Fibroblast of pulmonary artery (primary cell): ENCODE results near the gene CDKN1A.
"Not testable (repeated sequence)": the region's sequence is repeated elsewhere in the genome, so short reads cannot be mapped to it uniquely, and the experiment has no call there.

Source experiments
- DNase-seq: peaks from one replicate; pipeline ENCODE4 v3.0.0-alpha.2; 2010; ENCODE audit warnings: low read depth
- H3K4me3 ChIP-seq: replicated peaks from 2 replicates; pipeline ENCODE4 v1.5.1; 2011; ENCODE audit warnings: low read depth, mild to moderate bottlenecking, control low read depth, low read length, moderate library complexity
- TF ChIP-seq, protein P1 (sequence below): IDR thresholded peaks from 2 replicates; pipeline ENCODE4 v1.5.1; 2011; ENCODE audit warnings: mild to moderate bottlenecking, control low read depth, low read length, inconsistent platforms; ENCODE audit errors: missing control alignments

Gene CDKN1A

DNA sequence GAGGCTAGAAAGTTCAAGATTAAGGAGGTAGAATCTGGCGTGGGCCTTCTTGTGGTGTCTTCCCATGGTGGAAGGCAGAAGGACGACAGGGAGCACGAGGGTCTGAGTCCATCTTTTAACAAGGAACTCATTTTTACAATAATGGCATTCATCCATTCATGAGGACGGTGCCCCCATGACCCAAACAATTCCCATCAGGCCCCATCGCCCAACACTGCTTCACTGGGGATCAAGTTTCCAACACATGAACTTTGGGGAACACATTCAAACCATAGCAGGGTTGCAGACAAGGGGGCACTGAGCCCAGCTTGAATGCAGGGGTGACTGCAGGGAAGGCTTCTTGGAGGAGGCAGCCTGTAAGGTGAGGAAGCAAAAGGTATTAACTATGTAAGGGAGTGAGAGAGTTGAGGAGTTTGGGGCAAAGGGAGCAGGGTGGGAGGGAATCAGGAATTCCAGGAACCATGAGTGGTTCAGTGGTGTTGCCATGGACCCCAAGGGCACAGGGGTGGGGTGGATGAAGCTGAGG, 24.6 kb downstream of the CDKN1A start:
- no peak overlapping the region for H3K4me3 ChIP-seq
- TF ChIP-seq, protein P1, sequence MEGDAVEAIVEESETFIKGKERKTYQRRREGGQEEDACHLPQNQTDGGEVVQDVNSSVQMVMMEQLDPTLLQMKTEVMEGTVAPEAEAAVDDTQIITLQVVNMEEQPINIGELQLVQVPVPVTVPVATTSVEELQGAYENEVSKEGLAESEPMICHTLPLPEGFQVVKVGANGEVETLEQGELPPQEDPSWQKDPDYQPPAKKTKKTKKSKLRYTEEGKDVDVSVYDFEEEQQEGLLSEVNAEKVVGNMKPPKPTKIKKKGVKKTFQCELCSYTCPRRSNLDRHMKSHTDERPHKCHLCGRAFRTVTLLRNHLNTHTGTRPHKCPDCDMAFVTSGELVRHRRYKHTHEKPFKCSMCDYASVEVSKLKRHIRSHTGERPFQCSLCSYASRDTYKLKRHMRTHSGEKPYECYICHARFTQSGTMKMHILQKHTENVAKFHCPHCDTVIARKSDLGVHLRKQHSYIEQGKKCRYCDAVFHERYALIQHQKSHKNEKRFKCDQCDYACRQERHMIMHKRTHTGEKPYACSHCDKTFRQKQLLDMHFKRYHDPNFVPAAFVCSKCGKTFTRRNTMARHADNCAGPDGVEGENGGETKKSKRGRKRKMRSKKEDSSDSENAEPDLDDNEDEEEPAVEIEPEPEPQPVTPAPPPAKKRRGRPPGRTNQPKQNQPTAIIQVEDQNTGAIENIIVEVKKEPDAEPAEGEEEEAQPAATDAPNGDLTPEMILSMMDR = no peak
- no peak for DNase-seq

DNA sequence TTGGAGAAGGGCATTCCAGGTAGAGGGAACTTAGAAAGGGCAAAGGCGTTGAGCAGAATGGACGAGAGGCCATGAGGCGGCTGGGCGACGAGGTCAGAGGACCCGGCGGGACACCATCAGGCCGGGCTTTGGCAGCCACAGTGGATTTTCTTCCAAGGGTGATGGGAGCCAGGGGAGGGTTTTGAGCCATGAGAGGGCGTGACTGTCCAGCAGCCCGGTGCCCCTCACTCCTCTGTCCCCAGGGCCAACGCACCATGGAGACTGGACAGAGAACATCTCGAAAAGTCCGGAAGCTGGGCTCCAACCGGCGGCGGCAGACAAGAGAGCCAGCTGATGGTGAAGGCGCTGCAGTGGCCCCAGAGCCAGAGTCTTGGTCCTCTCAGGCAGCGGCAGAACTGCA, 25.5 kb downstream of the CDKN1A start:
- TF ChIP-seq, protein P1 = no peak
- no peak overlapping the region for H3K4me3 ChIP-seq
- DNase-seq = no peak

DNA sequence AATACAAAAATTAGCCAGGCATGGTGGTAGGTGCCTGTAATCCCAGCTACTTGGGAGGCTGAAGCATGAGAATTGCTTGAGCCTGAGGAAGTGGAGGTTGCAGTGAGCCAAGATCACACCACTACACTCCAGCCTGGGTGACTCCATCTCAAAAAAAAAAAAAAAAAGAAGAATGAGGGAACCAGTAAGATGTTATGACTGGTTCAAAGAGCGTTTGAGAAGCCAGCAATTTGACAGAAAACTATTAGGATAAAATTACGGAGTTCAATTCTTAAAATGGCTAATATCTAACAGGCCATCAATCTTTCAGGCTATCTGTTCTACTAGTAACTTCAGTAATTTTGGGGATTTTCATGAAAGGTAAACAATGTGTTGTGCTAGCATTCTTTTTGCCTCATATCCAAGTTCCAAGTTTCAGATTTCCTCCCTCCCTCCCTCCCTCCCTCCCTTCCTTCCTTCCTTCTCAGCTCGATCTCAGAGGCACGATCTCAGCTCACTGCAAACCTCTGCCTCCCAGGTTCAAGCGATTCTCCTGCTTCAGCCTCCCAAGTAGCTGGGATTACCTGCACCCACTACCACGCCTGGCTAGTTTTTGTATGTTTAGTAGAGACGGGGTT, 26.6 kb downstream of the CDKN1A start:
- not testable (repeated sequence) for DNase-seq, H3K4me3 ChIP-seq

DNA sequence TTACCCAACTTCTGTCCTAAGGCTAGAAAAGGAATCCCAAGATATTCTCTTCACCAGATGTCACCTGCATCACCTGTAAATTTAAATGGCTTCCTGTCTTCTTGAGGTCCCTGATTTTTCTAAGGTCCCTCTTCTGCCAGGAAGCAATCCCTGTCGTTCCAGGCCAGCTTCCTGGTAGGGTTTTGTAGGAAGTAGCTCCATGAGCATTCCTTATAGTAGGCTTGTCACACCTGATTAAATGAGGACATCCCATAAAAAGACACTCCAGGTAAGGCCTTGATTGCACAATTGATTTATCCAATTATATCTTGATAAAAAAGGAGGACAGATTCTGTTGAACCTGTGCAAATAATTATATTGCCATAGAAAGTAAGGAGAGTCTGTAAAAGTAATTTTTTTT, 27.8 kb downstream of the CDKN1A start:
- no peak overlapping the region for H3K4me3 ChIP-seq
- TF ChIP-seq, protein P1 = no peak
- no peak for DNase-seq

DNA sequence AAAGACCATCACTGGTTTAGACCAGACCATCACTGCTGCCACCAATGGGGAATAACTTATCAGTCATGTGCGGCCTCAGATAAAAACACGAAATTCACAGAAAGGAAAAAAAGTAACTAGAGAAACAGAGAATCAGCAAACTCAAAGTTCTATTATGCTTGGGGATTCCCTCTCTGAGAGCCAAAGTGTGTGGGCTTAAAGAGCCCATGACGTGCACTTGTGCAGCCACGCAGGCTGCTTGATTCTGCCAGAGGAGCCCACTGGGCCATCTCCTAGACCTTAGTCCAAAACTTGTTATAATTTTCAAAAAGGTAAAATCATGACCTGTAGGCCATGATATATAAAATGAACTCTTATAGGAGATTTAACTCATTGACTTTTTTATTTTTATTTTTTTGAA, 34.3 kb downstream of the CDKN1A start:
- H3K4me3 ChIP-seq = no peak overlapping the region
- TF ChIP-seq, protein P1 = no peak
- DNase-seq = no peak

DNA sequence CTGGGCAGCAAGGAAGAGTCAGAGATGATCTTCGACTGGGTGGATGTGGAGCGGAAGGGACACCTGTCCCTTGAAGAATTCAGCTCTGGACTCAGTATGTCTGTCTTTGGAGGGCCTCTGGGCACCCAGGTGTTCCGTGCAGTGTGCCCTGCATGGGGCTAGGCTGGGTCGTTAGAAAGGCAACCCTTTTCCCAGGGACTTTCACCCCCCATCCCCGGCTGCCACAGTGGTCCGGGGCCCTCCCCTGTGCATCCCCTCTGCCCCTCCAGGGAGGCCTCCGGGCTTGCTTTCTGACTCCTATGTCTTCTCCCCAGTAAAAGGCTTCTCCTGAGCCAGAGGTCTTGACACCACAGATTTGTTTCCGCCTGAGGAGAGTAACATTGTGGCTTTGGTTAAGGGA, 35.3 kb downstream of the CDKN1A start:
- no peak overlapping the region for H3K4me3 ChIP-seq
- TF ChIP-seq, protein P1 = no peak
- DNase-seq = no peak

DNA sequence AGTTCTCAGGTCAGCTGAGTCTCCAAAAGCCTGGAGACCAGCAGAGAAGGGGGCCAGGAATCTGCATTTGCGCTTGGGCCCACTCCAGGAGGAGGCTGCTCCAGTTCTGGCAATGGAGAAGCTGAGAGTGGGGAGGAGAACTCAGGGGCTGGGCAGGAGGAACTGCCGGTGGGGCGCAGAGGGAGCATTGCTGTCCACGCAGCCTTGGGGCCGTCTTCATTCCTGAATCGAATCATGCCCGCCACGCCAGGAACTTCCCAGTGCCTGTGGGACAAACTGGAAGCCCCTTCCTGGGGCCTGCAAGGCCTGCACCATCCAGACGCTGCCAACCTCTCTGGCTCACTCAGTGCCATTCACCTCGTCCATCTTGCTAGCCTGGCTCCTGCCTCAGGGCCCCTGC, 36.0 kb downstream of the CDKN1A start:
- H3K4me3 ChIP-seq = no peak overlapping the region
- TF ChIP-seq, protein P1 = no peak
- no peak for DNase-seq
